GM19025 (cell line): ENCODE measurements around the gene PLXNA1.

ENCODE experiments used
- ATAC-seq: cut with Tn5 transposase; IDR thresholded peaks from one replicate; pipeline ENCODE4 v1.9.1; 2021; ENCODE audit warnings: mild to moderate bottlenecking, low read depth, moderate library complexity; ENCODE audit not compliant: unreplicated experiment

The PLXNA1 gene

DNA sequence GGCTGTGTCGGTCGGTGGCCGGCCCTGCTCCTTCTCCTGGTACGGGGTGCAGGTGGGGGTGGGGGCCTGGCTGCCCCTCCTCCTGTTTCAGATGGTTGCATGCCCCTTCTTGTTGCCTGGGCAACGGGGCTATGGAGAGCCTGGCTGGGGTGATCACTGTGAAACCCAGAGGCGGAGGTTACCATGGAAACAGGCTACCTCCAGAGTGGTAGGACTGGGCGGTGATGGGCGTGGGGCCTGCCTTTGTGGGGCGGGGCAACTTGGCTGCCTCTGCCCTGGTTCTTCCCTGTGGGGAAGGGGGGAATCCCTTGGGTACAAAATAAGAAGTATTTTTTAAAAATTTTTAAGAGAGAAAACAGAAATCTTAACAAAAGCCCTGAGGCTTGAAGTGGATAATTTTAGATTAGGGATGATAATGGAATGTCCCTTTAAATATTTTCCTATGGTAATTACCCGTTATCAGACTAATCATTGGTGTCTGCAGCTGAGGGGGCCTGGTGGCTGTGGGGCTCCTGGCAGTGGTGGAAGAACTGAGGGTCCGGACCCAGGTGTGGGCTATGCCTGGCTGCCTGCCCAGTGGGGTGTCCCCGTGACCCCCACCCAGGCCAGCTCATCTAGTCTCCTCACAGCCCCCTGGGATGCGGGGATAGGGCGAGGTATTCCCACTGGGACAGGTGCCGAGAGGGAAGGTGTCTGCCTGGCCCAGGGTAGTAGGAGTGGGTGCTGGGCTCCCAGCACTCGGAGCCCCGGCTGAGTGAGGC, 32.5 kb downstream of the PLXNA1 start:
- peak; percentile 77 for ATAC-seq

DNA sequence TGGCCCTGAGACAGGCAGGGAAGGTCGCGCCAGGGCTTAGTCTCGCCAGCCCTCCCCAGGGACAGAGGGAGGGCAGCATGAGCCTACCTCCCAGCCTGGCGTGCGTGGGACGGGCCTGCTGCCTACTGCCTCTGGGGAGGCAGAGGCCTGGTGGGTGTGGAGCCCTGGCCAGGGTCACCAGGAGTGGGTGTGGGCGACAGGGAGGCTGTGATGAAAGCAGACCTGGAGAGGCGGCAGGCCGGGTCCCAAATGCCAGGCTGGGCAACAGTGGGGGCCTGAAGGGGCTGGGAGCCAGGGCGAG, 33.1 kb downstream of the PLXNA1 start:
- no peak for ATAC-seq

DNA sequence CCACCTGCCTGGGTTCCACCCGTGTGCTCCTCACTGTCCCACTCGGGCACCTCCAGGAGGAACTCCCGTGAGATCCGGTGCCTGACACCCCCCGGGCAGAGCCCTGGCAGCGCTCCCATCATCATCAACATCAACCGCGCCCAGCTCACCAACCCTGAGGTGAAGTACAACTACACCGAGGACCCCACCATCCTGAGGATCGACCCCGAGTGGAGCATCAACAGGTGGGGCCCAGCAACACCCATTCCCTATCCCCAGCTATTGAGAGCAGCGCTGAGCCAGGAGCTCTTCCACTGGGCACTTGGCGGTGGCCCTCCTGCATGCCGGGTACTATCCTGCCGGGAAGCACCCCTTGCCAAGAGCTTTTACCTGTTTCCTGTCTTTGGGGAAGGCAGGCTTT, 33.5 kb downstream of the PLXNA1 start:
- no peak for ATAC-seq

DNA sequence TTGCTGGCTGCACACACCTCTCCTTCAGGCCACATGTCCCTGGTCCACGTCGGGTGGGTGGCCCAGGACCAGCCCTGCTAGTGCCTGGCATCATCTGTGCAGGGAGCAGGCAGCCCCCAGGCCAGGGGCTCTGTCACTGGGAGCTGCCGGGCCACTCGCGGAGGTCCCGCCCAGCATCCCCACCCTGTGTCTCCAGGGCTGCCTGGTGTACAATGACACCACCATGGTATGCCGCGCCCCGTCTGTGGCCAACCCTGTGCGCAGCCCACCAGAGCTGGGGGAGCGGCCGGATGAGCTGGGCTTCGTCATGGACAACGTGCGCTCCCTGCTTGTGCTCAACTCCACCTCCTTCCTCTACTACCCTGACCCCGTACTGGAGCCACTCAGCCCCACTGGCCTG, 34.3 kb downstream of the PLXNA1 start:
- no peak for ATAC-seq

DNA sequence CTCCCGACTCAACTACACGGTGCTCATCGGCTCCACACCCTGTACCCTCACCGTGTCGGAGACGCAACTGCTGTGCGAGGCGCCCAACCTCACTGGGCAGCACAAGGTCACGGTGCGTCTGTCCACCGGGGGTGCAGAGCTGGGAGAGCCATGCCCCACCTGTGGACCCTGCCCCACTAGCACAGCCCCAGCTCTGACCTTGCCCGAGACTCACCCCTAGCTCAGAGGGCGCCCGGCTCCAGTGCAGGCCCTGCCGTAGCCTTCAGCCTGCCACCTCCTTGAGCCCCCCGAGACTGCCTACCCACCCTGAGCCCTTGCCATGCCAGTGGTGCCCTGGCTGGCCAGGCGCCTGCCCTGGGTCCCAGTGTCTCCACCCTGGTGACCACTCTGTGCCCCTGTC, 34.9 kb downstream of the PLXNA1 start:
- ATAC-seq: no peak

DNA sequence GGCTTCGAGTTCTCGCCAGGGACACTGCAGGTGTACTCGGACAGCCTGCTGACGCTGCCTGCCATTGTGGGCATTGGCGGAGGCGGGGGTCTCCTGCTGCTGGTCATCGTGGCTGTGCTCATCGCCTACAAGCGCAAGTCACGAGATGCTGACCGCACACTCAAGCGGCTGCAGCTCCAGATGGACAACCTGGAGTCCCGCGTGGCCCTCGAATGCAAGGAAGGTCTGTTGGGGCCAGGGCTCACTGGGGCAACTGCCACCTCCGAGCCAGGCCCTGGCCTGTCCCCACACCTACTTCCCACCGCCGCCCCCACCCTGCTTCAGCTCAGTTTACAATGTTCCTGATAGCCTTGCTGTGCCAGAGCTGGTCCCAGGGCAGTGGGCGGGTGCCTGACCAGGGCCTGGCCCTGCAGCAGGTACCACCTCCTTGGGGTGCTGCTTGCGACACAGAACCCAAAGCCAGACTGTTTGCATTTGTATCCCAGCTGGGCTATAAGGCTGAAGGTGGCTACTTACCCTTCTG, 35.5 kb downstream of the PLXNA1 start:
- ATAC-seq: no peak

DNA sequence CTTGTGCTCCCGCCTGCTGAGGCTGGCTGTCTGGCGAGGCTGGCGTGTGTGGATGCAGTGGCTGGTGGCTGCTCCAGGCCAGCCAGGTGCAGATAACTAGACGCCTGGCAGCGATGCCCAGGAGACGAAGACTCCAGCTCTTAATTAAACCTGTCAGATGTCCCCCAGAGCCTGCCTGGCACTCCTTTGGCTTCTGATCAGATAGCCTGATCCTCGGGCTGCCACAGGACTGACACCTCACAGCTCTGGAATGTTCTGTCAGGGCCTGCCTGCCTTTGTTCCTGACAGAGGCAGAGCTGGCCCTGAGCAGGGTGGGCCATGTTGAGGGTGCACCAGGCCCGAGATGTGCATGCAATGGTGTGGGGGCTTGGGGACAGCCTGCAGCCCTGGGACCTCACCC, 36.5 kb downstream of the PLXNA1 start:
- no peak for ATAC-seq

DNA sequence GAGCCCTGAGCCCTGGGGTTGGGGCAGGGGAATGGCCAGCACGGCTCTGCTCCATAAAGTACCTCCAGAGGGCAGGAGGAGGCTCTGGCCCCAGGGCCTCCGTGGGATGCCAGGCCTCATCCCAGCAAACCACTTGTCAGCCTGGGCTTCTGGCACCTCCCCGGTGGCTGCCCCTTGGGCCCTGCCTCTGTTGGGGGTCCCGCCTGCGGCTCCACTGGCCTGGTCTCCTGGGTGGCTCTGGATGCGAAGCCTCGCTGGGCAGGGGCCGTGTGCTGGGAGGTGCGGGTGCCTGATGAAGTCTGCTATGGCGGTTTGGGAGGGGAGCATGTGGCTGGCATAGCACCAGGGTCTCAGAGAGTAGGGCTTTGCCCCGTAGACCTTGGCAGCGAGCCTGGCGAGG, 37.6 kb downstream of the PLXNA1 start:
- ATAC-seq: no peak

DNA sequence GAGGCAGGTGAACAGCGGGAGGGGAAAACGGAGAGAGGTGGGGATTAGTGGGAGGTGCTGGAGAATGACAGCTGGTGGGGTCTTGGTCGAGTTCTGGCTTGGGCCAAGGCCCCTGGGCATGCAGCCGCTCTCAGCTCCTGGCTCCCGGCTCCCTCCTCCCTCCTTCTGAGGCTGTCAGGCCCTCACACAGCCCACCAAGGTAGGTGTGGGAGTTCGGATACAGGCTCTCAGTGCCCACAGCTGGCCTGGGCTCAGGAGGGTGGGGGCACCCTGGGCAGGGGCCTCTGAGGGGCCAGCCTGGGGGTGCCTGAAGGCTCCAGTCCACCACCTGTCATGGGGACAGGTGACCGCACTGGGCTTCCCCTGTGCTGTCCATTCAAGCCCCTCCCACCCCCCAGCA, 39.9 kb downstream of the PLXNA1 start:
- ATAC-seq: no peak

DNA sequence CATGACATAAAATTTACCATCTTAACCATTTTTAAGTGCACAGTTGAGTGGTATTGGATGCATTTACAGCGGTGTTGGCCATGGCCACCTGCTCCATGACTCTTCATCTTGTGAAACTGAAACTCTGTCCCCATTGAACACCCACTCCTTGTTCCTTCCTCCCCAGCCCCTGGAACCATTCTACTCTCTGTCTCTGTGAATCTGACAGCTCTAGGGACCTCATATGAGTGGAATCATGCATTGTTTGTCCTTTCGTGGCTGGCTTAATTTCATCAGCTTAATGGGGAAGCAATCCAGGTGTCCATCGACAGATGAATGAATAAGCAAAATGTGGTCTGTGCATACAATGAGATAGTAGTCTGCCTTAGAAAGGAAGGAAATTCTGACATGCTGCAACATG, 42.5 kb downstream of the PLXNA1 start:
- ATAC-seq: no peak

DNA sequence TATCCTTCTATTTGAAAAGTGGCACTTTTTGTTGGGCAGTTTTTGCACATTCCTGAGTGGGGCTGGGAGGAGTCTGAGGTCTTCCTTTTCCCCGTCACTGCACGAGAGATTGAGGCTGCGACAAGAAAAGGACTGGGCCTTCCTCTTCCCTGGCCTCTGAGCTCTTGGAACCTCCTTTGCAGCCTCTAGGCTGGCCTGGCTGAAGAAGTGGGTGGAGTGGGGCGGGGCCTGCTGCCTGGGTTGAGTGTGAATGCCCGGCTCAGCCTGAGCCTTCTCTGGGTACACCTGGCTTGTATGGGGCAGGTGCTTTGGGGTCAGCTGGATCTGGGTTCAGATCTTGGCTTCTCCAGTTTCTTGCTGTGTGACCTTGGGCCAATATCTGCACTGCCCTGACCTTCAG, 43.1 kb downstream of the PLXNA1 start:
- no peak for ATAC-seq

DNA sequence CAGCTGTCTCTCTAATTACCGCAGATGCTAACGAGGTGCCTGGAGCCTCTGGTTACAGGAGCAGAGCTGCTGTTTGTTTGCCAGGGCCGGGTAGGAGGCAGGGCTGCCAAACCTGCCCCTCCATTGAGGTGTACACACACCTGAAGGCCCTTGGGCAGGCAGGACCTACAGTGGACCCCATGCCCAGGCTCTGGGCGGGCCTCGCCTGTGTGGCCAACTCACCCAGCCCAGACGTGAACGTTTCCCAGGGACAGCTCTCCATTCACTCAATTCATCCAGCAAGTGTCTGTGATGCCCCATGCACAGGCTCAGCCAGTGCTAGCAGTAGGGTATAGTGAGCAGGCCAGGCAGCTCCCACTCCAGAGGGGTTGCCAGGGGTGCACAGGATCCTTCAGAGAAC, 43.7 kb downstream of the PLXNA1 start:
- ATAC-seq: no peak

DNA sequence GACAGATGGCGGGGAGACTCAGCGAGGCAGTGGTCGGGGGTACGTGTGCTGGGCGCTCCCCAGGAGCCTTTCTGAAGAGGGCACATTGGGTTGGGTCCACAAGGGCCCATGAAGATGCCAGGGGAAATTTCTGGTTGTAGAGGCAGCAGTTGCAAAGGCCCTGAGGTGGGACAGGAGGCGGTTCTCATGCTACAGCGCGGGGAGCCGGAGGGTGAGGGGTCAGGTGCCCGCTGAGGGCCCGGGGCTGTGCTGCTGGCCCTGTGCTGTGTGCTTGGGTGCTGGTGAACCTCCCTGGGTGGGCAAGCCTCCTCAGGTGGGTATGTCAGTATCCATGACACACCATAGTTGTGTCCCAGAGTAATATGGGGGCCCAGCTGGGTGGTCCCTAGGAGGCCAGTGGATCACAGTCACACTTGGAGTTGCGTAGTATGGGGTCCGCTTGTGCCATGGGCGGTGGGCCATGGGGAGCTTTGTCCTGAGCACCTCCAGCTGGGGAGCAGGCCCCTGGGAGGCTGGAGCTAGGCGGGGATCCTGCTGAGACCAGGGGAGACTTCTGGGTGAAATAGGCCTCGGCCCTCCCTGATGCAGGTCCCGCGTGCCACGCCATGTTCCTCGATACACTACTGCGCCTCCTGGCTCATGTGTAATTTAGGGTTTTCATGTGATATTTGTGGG, 44.3 kb downstream of the PLXNA1 start:
- ATAC-seq: no peak

DNA sequence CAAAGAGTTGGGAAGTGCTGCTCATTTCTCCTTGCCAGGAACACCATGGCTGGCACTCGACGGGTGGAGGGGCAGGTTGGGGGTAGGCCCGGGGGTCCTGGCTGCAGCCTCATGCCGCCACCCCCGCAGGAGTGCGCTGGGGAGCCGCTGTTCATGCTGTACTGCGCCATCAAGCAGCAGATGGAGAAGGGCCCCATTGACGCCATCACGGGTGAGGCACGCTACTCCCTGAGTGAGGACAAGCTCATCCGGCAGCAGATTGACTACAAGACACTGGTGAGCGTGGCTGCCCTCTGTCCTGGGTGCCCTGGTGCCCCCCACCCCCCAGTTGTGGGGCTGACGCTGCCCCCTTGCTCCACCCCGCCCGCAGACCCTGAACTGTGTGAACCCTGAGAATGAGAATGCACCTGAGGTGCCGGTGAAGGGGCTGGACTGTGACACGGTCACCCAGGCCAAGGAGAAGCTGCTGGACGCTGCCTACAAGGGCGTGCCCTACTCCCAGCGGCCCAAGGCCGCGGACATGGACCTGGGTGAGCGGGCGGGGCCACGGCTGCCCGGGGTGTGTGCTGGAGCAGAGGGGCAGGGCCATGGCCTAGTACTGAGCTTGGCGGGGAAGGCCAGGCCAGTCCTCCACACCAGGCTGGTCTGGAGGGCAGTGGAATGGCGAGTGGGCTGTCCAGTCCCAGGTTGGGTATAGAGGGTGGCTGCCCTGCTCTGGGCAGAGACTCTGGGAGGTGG, 45.1 kb downstream of the PLXNA1 start:
- ATAC-seq: no peak

DNA sequence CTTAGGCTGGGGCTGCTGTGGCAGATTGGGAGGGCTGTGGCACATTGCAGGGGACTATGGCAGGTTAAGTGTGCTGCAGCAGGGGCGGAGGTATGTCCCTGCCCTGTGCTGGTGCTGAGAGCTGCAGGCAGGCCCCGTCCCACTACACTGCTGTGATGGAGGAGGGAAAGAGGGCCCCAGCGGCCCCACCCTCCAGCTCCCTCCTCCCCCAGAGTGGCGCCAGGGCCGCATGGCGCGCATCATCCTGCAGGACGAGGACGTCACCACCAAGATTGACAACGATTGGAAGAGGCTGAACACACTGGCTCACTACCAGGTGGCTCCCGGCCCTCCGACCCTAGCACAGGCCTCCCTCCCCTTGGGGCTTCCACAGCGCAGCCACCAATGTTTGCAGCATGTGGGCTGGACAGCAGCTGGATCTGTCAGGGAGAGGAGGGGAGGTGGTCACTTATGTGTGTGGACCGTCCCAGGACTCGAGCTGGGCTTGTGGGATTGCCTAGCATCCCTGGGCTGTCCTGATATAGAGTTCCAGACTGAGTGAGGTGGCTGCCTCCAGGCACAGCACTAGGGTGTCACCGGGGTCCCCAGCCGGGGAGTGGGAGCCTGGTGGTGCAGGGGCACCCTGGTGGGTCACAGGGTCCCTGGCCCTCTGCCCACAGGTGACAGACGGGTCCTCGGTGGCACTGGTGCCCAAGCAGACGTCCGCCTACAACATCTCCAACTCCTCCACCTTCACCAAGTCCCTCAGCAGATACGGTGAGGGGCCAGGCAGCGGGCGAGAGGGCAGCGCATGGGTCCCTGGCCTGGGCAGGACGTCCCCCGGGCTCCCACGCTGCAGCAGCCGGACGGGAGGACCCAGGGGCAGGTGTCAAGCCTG, 46.1 kb downstream of the PLXNA1 start:
- no peak for ATAC-seq

DNA sequence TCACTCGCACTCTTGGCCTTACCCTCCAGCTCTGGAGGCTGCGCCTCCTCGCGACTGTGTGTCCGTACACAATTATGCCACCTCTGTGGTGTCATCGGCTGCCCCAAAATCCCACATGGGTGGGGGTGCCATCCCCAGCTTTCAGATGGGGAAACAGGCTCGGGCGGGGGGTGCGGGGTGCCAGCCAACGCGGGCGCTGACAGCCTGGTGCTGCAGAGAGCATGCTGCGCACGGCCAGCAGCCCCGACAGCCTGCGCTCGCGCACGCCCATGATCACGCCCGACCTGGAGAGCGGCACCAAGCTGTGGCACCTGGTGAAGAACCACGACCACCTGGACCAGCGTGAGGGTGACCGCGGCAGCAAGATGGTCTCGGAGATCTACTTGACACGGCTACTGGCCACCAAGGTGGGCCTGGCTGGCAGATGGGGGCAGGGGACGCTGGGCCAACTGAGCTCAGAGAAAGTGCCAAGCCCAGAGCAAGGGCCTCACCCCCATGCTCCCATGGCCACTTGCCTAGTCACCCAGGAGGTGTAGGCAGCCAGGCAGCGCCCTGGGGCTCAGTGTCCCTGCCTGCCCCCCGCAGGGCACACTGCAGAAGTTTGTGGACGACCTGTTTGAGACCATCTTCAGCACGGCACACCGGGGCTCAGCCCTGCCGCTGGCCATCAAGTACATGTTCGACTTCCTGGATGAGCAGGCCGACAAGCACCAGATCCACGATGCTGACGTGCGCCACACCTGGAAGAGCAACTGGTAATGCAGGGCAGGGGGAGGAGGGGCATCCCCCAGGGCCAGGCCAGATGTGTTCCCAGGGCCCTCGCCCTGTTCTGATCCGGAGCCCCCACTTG, 47.0 kb downstream of the PLXNA1 start:
- ATAC-seq: no peak

DNA sequence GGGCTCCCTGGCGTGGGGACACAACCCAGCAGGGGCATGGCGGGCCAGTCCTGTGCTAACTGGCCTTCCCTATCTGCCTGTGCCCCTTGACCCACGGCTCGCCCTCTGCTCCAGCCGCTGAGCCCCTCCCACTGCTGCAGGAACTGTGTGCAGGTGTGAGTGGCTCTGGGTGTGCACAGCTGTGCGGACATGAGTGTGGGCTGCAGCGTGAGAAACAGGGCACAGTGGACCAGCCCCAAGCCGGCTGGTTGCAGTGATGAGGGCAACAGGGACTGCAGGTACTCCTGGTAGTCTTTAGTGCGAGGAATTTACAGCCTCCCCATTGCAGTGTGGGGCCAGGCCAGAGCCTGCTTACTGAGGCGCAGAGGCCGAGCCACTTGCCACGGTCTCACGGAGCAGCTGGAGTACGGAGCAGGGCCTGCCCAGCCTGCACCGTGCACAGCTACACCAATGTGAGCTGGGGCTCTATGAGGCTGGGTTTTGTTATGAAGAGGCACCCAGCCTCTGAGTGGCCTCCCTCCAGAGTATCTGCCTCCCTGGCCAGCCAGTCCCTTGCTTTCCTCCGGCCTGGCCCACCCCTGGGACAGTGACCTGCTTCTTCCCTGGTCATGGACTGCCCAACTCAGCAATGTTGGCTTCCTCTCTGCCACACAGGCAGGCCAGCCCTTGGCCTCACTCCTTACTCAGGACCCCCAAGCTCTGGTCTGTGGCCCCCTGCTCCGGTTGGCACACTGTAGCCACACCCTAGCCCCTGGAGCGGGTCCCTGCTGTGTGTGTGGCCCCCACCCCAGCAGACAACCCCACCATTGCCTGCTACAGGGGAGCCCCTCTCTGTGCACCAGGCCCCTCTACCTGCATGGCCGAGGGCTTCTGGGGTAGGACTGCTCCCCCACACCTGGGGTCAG, 47.8 kb downstream of the PLXNA1 start:
- ATAC-seq: no peak

DNA sequence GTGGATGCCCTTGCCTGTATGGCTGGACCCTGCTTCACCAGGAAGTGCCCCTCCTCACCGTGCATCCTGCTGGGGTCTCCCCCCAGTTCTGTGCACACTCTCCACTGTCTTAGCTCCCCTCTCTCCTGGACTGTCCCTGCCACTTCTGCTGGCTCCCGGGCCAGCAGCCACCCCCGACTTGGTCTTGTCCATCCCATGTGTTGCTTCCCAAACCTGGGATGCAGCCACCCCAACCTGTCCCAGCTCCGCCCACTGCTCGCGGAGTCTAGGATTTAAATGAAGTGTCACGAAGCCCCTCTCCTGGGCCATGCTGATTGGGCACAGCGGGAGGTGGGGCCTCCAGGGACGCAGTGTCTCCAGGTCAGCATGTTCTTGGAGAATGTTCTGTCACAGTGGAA, 48.5 kb downstream of the PLXNA1 start:
- no peak for ATAC-seq

DNA sequence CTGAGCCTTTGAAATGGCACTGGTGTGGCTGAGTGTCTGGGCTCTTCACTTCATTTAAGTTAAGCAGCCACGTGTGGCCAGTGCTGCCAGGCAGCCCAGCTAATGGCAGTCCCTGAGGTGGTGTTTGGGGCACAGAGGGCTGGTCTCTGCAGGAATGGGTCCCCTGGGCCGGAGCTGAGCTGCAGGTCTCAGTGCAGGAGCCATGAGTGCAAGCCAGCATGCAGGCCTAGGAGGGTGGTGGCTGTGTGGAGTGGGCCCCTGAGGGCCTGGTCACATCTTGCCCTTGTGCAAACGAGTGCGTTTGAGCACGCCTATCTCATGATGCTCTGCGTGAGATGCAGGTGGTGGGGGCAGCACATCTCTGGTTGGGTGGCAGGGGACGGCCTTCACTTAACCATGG, 48.9 kb downstream of the PLXNA1 start:
- no peak for ATAC-seq
